Measurements from ENCODE around the gene ORC3. TPM values are rescaled to one million over a fixed set of nuclear protein-coding genes. Genes with fewer than 3 reads are reported as not detected.
A peak's percentile ranks its signal among the peaks of the same experiment; 100 is the strongest.

ORC3 gene
- total and polyA plus RNA-seq, 5 experiments from 2014 or later: 30.9 to 37.7 (median 33.8) TPM

- ATAC-seq (peak in 1 of 2 donors; percentile 42), DNase-seq (no peak)
- Mint-ChIP-seq H3K4me3 (no peak overlapping the region), H3K27ac (peak overlapping the region in 4 of 10 donors; percentile 3 to 58 (median 54)), H3K4me1 (peaks cover 6 to 27% (median 18%) of the 10 kb centered on the region in 4 donors), H3K27me3 (no peaks in the 10 kb centered on the region), H3K9me3 (no peaks in the 10 kb centered on the region), H3K36me3 (peaks cover 5 to 62% (median 31%) of the 10 kb centered on the region in 3 donors)
- POLR2A ChIA-PET: interaction anchor here (0.5 kb wide), 1 partner anchor 24 kb away, joined by 3 read pairs; no protein-coding TSS in a partner anchor
Observed at GRCh38 chr6:87653074-87653962, 63.4 kb downstream of the ORC3 start.

DNA sequence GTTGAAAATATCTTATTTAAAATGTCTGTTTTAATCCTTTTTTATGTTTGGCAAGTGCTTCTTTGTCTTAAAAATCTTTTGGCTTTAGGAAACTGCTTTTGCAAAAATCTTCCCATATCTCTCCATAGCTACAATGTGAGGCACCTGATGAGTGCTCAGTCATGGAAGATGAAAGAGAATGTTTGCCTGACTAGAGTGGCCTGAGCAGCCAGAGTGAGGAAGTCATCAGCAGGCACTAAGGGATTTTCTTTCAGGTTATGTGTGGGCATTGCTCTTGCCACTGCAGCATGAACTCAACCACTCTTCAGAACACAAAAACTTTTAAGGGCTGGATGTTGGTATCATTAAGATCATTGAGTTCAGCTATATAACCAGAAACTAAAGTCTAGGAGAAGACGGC is 64.2 kb downstream of the ORC3 start:
- DNase-seq (no peak), ATAC-seq (no peak)
- H3K4me1 Mint-ChIP-seq: peaks cover 6 to 27% (median 18%) of the 10 kb centered on the region in 4 donors
- POLR2A ChIA-PET: no interaction called here
- no peaks in the 10 kb centered on the region for H3K27me3 Mint-ChIP-seq
- H3K9me3 Mint-ChIP-seq: no peaks in the 10 kb centered on the region
- no peak overlapping the region for H3K4me3 Mint-ChIP-seq
- peak overlapping the region in 1 of 10 donors; percentile 40 for H3K27ac Mint-ChIP-seq
- peaks cover 5 to 64% (median 33%) of the 10 kb centered on the region in 3 donors for H3K36me3 Mint-ChIP-seq

DNA sequence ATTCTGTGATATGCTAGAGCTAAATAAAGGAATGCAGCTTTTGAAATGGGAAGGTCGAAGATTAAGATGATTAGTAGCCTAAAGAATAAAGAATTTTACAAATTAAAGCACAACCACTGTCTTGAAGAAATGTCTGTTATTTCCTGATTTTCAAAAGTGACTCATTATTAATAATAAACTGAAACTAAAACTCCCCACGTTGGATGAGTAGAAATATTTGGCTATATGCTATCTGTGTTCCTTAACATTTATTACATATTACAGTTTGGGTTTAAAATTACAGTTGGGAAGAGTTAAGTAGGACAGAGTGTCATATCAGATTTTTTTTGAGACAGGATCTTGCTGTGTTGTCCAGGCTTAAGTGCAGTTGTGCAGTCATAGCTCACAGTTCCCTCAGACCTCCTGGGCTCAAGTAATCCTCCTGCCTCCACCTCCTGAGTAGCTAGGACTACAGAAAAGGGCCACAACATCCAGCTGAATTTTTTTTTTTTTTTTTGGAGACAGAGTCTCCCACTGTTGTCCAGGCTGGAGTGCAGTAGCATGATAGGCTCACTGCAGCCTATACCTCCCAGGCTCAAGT is 65.0 kb downstream of the ORC3 start:
- POLR2A ChIA-PET: no interaction called here
- Mint-ChIP-seq H3K4me1 (peaks cover 6 to 27% (median 18%) of the 10 kb centered on the region in 4 donors), H3K27me3 (no peaks in the 10 kb centered on the region), H3K36me3 (peaks cover 5 to 69% (median 35%) of the 10 kb centered on the region in 3 donors), H3K9me3 (no peaks in the 10 kb centered on the region), H3K27ac (peak overlapping the region in 2 of 10 donors; percentile 6 to 52), H3K4me3 (no peak overlapping the region)
- no peak for DNase-seq
- no peak for ATAC-seq

GRCh38 chr6:87655824-87656223 is 65.9 kb downstream of the ORC3 start:
- H3K9me3 Mint-ChIP-seq: no peaks in the 10 kb centered on the region
- peaks cover 5 to 68% (median 35%) of the 10 kb centered on the region in 3 donors for H3K36me3 Mint-ChIP-seq

DNA sequence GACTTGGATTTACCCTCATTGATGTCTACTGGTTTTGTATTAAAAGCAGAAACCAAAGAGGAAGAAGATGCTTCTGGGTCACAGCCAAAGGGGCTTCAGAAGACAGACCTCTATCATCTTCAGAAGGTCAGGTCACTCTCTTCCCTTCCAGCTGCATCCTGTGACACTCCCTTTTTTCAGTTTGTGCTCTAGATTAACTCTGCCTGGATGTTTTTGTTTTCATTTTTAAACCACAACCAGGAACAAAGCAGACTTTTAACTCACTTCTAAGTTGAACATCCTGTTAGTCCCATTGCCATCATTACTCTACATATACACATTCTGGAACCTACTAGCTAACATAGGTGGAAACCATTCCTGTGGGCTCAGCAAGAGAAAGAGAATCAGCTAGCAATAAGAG is 66.9 kb downstream of the ORC3 start:
- peak in 2 of 10 donors; percentile 13 to 41 for DNase-seq
- Mint-ChIP-seq H3K27ac (peak overlapping the region in 7 of 10 donors; percentile 31 to 62 (median 44)), H3K36me3 (peaks cover 5 to 69% (median 35%) of the 10 kb centered on the region in 3 donors), H3K4me1 (peaks cover 5 to 27% (median 18%) of the 10 kb centered on the region in 4 donors), H3K4me3 (peak overlapping the region in 4 of 10 donors; percentile 2 to 25 (median 12)), H3K9me3 (no peaks in the 10 kb centered on the region), H3K27me3 (no peaks in the 10 kb centered on the region)
- peak; percentile 23 to 64 for ATAC-seq
- POLR2A ChIA-PET: interaction anchor here (1.6 to 1.7 kb wide), 2 partner anchors 12 to 45 kb away, joined by 3 to 10 read pairs; partner anchors contain the start of gene AKIRIN2

More at GRCh38 chr6:87655824-87656223, 65.9 kb downstream of the ORC3 start:
- POLR2A ChIA-PET: interaction anchor here (0.9 to 1.7 kb wide), 2 partner anchors 45 to 46 kb away, joined by 3 to 10 read pairs; partner anchors contain the start of gene AKIRIN2
- Mint-ChIP-seq H3K4me3 (no peak overlapping the region), H3K27ac (peak overlapping the region in 1 of 10 donors; percentile 36), H3K27me3 (no peaks in the 10 kb centered on the region), H3K4me1 (peaks cover 6 to 27% (median 18%) of the 10 kb centered on the region in 4 donors)
- no peak for ATAC-seq
- DNase-seq: no peak

- POLR2A ChIA-PET: interaction anchor here (0.7 kb wide), 1 partner anchor 68 kb away, joined by 4 read pairs; no protein-coding TSS in a partner anchor
- H3K27ac Mint-ChIP-seq: no peak overlapping the region
- no peaks in the 10 kb centered on the region for H3K9me3 Mint-ChIP-seq
- peaks cover 5 to 69% (median 26%) of the 10 kb centered on the region in 3 donors for H3K36me3 Mint-ChIP-seq
- no peak for DNase-seq
- no peak overlapping the region for H3K4me3 Mint-ChIP-seq
- peaks cover 3 to 20% (median 11%) of the 10 kb centered on the region in 4 donors for H3K4me1 Mint-ChIP-seq
- H3K27me3 Mint-ChIP-seq: no peaks in the 10 kb centered on the region
- ATAC-seq: no peak
Observed at GRCh38 chr6:87658516-87658915, 68.6 kb downstream of the ORC3 start.

- H3K27ac Mint-ChIP-seq: peak overlapping the region in 2 of 10 donors; percentile 41 to 63
Observed at GRCh38 chr6:87660226-87660911, 70.4 kb downstream of the ORC3 start.

GRCh38 chr6:87661016-87661415 is 71.1 kb downstream of the ORC3 start:
- no peak overlapping the region for H3K4me3 Mint-ChIP-seq
- peaks cover 3 to 17% (median 11%) of the 10 kb centered on the region in 4 donors for H3K4me1 Mint-ChIP-seq
- H3K36me3 Mint-ChIP-seq: peaks cover 0 to 56% (median 15%) of the 10 kb centered on the region in 3 donors
- no peaks in the 10 kb centered on the region for H3K27me3 Mint-ChIP-seq
- ATAC-seq (no peak), DNase-seq (no peak)
- POLR2A ChIA-PET: no interaction called here
- no peaks in the 10 kb centered on the region for H3K9me3 Mint-ChIP-seq
- peak overlapping the region in 4 of 10 donors; percentile 0 to 77 (median 28) for H3K27ac Mint-ChIP-seq

More at GRCh38 chr6:87660226-87660911, 70.4 kb downstream of the ORC3 start:
- POLR2A ChIA-PET: no interaction called here
- Mint-ChIP-seq H3K36me3 (peaks cover 0 to 55% (median 15%) of the 10 kb centered on the region in 3 donors), H3K4me1 (peaks cover 3 to 17% (median 11%) of the 10 kb centered on the region in 4 donors), H3K27me3 (no peaks in the 10 kb centered on the region), H3K9me3 (no peaks in the 10 kb centered on the region), H3K4me3 (no peak overlapping the region)
- no peak for ATAC-seq
- DNase-seq: no peak

- no peaks in the 10 kb centered on the region for H3K27me3 Mint-ChIP-seq
- no peaks in the 10 kb centered on the region for H3K9me3 Mint-ChIP-seq
- H3K4me1 Mint-ChIP-seq: peaks cover 3 to 13% (median 11%) of the 10 kb centered on the region in 4 donors
- POLR2A ChIA-PET: no interaction called here
- DNase-seq (no peak), ATAC-seq (no peak)
- no peak overlapping the region for H3K4me3 Mint-ChIP-seq
- H3K36me3 Mint-ChIP-seq: peaks cover 0 to 61% (median 16%) of the 10 kb centered on the region in 3 donors
- peak overlapping the region in 2 of 10 donors; percentile 51 to 77 for H3K27ac Mint-ChIP-seq
Observed at GRCh38 chr6:87661503-87661902, 71.6 kb downstream of the ORC3 start.

- no peaks in the 10 kb centered on the region for H3K4me1 Mint-ChIP-seq
- ATAC-seq (no peak), DNase-seq (no peak)
- H3K36me3 Mint-ChIP-seq: peaks cover 0 to 59% (median 20%) of the 10 kb centered on the region in 3 donors
- H3K9me3 Mint-ChIP-seq: no peaks in the 10 kb centered on the region
- POLR2A ChIA-PET: no interaction called here
- H3K4me3 Mint-ChIP-seq: no peak overlapping the region
- H3K27ac Mint-ChIP-seq: peak overlapping the region in 2 of 10 donors; percentile 10 to 77
- no peaks in the 10 kb centered on the region for H3K27me3 Mint-ChIP-seq
Observed at GRCh38 chr6:87663434-87663833, 73.5 kb downstream of the ORC3 start.

DNA sequence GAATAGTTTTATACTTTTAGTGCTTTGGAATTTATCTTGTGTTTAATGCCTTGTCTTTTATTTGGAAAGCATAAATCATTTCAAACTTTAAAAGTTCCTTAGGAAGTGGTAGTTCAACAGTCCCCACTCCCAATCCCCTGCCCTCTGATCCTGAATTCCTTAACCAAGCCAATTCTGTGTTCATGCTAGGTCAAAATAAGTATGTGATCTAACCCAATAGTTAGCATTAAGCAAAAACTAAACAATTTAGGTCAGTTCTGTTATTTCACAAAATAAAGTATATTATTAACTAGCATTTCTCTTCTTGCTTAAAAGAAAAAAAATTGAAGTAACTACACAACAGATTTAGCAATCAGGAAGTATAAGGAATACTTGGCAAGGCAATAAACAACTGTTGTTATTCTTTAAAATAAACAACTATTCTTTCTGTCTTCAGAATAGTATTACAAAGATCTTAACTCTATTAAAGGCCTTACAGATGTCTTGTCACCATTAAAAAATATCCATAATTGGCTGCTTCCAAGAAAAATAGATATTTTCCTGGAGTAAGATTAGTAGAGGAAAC is 75.1 kb downstream of the ORC3 start:
- peaks cover 0 to 46% (median 16%) of the 10 kb centered on the region in 3 donors for H3K36me3 Mint-ChIP-seq
- POLR2A ChIA-PET: no interaction called here
- no peaks in the 10 kb centered on the region for H3K9me3 Mint-ChIP-seq
- no peak overlapping the region for H3K4me3 Mint-ChIP-seq
- peak overlapping the region in 1 of 10 donors; percentile 46 for H3K27ac Mint-ChIP-seq
- ATAC-seq: no peak
- H3K4me1 Mint-ChIP-seq: peaks cover 0 to 8% (median 0%) of the 10 kb centered on the region in 4 donors
- no peaks in the 10 kb centered on the region for H3K27me3 Mint-ChIP-seq
- no peak for DNase-seq

DNA sequence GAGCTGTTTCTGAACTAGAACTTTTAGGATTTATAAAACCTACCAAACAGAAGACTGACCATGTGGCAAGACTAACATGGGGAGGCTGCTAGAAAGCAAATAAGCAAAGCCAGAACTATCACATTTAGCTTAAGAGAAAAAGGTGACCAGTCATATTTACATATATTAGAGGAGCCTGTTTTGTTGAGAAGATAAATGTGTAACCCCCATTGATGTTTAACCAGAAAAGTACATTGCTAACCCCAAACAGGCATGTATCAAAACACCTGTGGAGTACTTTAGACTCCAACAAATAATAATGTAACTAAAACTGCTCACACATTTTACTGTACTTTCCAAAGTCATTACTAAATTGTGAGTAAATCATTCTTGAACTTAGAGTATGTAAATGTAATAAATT is 77.1 kb downstream of the ORC3 start:
- Mint-ChIP-seq H3K4me3 (no peak overlapping the region), H3K4me1 (peaks cover 7 to 20% (median 13%) of the 10 kb centered on the region in 4 donors), H3K9me3 (no peaks in the 10 kb centered on the region), H3K27ac (peak overlapping the region in 1 of 10 donors; percentile 63), H3K27me3 (no peaks in the 10 kb centered on the region), H3K36me3 (peaks cover 0 to 49% (median 16%) of the 10 kb centered on the region in 3 donors)
- DNase-seq (no peak), ATAC-seq (no peak)
- POLR2A ChIA-PET: no interaction called here

Data from naive thymus-derived CD8-positive, alpha-beta T cell (primary cell).